ENCODE results near the gene BICD2. TPM values are rescaled to one million over a fixed set of nuclear protein-coding genes. Genes with fewer than 3 reads are reported as not detected.

BICD2 gene
- total and polyA plus RNA-seq, 2 of the 13 experiments (the other 11 are each of a cell fraction or from before 2014, with no cell fraction given): 5.1 to 17.4 TPM

DNA sequence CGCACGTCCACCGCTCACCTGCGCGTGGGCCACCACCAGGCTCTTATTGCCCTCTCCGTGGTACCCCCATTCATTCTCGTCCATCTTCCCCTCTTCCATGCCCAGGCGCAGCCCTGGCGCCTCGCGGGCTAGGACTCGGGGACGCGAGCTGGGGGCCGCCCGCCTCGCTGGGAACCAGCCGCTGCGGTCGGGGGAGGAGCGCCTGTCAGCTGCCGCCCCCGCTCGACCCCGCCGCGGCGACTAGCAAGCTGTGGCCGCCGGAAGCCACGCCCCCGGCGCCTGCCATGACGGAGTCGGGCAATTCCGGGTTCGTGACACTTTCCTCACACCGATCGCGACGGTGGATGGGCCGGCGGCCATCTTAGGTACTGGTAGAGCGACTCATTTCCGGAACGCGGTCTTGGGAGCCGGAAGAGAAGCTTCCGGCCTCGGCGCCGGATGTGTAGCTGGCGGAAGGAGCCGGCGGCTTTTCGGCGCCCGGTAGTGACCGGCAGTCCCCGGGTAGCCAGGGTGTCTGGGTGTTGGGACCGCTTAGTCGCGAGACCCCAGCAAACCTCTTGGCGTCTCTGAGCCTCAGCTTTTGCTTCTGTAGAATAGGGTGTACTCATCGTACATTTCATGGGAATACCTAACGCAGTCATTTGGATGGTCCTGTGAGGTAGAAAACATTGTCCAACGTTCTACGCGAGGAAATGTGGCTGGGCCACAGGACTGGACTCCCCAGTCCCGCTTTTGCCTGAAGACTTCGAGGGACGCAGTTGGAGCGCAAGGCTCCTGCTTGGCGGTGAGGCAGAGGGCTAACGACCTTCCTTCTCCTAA is 94.5 kb downstream of the BICD2 start, which contains the start of gene IPPK (continued):
- TF ChIP-seq, protein P1, sequence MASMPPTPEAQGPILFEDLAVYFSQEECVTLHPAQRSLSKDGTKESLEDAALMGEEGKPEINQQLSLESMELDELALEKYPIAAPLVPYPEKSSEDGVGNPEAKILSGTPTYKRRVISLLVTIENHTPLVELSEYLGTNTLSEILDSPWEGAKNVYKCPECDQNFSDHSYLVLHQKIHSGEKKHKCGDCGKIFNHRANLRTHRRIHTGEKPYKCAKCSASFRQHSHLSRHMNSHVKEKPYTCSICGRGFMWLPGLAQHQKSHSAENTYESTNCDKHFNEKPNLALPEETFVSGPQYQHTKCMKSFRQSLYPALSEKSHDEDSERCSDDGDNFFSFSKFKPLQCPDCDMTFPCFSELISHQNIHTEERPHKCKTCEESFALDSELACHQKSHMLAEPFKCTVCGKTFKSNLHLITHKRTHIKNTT (CRISPR knock-in tag; IDR thresholded peaks at IDR 0.05): no peak
- TF ChIP-seq ZFP36 (IDR thresholded peaks at IDR 0.05; ENCODE audit: borderline replicate concordance, low read depth, low read length, partially characterized antibody) (no peak), FOXA1 (IDR thresholded peaks at IDR 0.05) (no peak), FOXA1 (CRISPR knock-in tag; IDR thresholded peaks at IDR 0.05) (no peak), THAP11 (CRISPR knock-in tag; IDR thresholded peaks at IDR 0.05) (peak; percentile 97), YY1 (IDR thresholded peaks at IDR 0.05; ENCODE audit: insufficient read depth, insufficient replicate concordance, low read depth, low read length) (peak; percentile 100), ZNF790 (CRISPR knock-in tag; IDR thresholded peaks at IDR 0.05; ENCODE audit: borderline replicate concordance) (0 out of 2 replicates have a peak, but pooled peaks have one; percentile 62), KLF6 (CRISPR knock-in tag; IDR thresholded peaks at IDR 0.05) (no peak), ZNF337 (CRISPR knock-in tag; IDR thresholded peaks at IDR 0.05; ENCODE audit: borderline replicate concordance, low read depth) (no peak), NFYC (CRISPR knock-in tag; IDR thresholded peaks at IDR 0.05) (peak; percentile 29; the same call in 1 of the 2 replicates), ZBTB8A (CRISPR knock-in tag; IDR thresholded peaks at IDR 0.05; ENCODE audit: borderline replicate concordance, low read depth) (no peak), ZNF546 (CRISPR knock-in tag; conservative IDR thresholded peaks at IDR 0.05) (no peak), U2AF2 (IDR thresholded peaks at IDR 0.05; ENCODE audit: low read depth, low read length) (no peak), ZNF792 (CRISPR knock-in tag; IDR thresholded peaks at IDR 0.05) (peak; percentile 33; the same call in 1 of the 2 replicates), HDAC2 (CRISPR knock-in tag; IDR thresholded peaks at IDR 0.05) (peak; percentile 47), MIER3 (CRISPR knock-in tag; IDR thresholded peaks at IDR 0.05; ENCODE audit: borderline replicate concordance) (peak; percentile 38; the same call in 1 of the 2 replicates), SNAPC2 (CRISPR knock-in tag; IDR thresholded peaks at IDR 0.05) (0 out of 2 replicates have a peak, but pooled peaks have one; percentile 46), ZNF264 (CRISPR knock-in tag; IDR thresholded peaks at IDR 0.05) (peak; percentile 60), ZNF207 (IDR thresholded peaks at IDR 0.05; ENCODE audit: borderline replicate concordance) (no peak), ZNF292 (CRISPR knock-in tag; IDR thresholded peaks at IDR 0.05; ENCODE audit: borderline replicate concordance, low read depth) (no peak; the same call in 1 of the 2 replicates), ATRX (CRISPR knock-in tag; IDR thresholded peaks at IDR 0.05; ENCODE audit: borderline replicate concordance) (no peak), GLI4 (CRISPR knock-in tag; IDR thresholded peaks at IDR 0.05; ENCODE audit: borderline replicate concordance) (0 out of 2 replicates have a peak, but pooled peaks have one; percentile 46), SALL1 (CRISPR knock-in tag; IDR thresholded peaks at IDR 0.05) (peak; percentile 77), ZNF720 (CRISPR knock-in tag; IDR thresholded peaks at IDR 0.05) (no peak)
- TF ChIP-seq, protein P2, sequence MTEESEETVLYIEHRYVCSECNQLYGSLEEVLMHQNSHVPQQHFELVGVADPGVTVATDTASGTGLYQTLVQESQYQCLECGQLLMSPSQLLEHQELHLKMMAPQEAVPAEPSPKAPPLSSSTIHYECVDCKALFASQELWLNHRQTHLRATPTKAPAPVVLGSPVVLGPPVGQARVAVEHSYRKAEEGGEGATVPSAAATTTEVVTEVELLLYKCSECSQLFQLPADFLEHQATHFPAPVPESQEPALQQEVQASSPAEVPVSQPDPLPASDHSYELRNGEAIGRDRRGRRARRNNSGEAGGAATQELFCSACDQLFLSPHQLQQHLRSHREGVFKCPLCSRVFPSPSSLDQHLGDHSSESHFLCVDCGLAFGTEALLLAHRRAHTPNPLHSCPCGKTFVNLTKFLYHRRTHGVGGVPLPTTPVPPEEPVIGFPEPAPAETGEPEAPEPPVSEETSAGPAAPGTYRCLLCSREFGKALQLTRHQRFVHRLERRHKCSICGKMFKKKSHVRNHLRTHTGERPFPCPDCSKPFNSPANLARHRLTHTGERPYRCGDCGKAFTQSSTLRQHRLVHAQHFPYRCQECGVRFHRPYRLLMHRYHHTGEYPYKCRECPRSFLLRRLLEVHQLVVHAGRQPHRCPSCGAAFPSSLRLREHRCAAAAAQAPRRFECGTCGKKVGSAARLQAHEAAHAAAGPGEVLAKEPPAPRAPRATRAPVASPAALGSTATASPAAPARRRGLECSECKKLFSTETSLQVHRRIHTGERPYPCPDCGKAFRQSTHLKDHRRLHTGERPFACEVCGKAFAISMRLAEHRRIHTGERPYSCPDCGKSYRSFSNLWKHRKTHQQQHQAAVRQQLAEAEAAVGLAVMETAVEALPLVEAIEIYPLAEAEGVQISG (CRISPR knock-in tag; IDR thresholded peaks at IDR 0.05): peak; percentile 96
- TF ChIP-seq, protein P3, sequence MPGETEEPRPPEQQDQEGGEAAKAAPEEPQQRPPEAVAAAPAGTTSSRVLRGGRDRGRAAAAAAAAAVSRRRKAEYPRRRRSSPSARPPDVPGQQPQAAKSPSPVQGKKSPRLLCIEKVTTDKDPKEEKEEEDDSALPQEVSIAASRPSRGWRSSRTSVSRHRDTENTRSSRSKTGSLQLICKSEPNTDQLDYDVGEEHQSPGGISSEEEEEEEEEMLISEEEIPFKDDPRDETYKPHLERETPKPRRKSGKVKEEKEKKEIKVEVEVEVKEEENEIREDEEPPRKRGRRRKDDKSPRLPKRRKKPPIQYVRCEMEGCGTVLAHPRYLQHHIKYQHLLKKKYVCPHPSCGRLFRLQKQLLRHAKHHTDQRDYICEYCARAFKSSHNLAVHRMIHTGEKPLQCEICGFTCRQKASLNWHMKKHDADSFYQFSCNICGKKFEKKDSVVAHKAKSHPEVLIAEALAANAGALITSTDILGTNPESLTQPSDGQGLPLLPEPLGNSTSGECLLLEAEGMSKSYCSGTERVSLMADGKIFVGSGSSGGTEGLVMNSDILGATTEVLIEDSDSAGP (CRISPR knock-in tag; IDR thresholded peaks at IDR 0.05; ENCODE audit: borderline replicate concordance): peak; percentile 91

All from HepG2 (cell line).